ENCODE data around the gene DPH3.

The DPH3 gene

GRCh38 chr3:16227566-16227965 lies 37.2 kb downstream of the DPH3 start:
- no peak for DNase-seq

GRCh38 chr3:16224325-16224724 lies 40.4 kb downstream of the DPH3 start:
- no peak for DNase-seq

- DNase-seq = no peak
Observed at GRCh38 chr3:16222547-16222946, 42.2 kb downstream of the DPH3 start.

- DNase-seq = no peak
Observed at GRCh38 chr3:16221990-16222389, 42.8 kb downstream of the DPH3 start.

- no peak for DNase-seq
Observed at GRCh38 chr3:16219777-16220176, 45.0 kb downstream of the DPH3 start.

- DNase-seq = no peak
Observed at GRCh38 chr3:16216373-16216935, 48.3 kb downstream of the DPH3 start.

- DNase-seq = no peak
Observed at GRCh38 chr3:16214366-16214765, 50.4 kb downstream of the DPH3 start.

- no peak for DNase-seq
Observed at GRCh38 chr3:16211176-16211904, 53.4 kb downstream of the DPH3 start.

All from femur (tissue), 1 donor.